HT-29 (cell line): ENCODE data around the gene MVK. TPM values are rescaled to one million over a fixed set of nuclear protein-coding genes. Genes with fewer than 3 reads are reported as not detected.

ENCODE experiments used
- DNase-seq: peaks from one replicate; pipeline ENCODE4 v3.0.0-alpha.2; 2015; ENCODE audit warnings: low spot score
- total RNA-seq: library from RNA; depleted of rRNA; stranded (reverse); fragments of >200 nt; shearing (Covaris generic); gene quantifications from 2 replicates; pipeline ENCODE4 v1.2.3, GENCODE V29; 2014; rRNA removed

The MVK gene
- total RNA-seq, 1 experiment from 2014 or later, result 69.0 TPM

DNA sequence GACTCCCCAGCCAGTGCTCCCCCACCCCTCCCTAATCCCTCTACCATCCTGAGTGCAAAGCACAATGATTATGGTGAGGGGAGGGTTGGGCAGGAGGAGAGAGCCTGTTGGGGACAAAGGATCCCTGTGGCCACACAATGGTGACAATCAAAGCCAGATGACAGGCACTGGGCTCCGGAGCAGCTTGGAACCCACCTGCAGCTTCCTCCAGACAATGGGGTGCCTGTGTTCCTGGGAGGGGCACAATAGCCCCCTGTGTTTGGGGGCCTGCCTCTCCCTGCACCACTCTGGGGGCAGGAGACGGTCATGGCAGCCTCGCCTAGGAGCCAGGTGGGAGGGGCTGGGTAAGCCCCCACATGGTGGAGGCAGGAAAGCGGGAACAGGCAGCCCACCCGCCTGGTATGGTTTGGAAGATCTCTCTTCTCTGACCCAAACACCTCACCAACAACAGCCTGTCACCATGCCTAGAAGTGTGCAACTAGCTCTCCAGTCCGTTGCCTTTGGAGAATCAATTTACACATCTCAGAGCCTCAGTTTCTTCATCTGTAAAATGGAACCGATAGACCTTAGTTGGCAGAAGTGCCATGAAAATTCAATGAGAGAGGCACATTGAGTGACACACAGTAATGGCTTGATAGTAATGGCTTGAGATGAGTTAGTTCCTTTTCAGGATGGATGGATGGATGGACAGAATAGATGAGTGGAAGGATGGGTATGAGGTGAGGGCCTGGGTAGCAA, 53.0 kb downstream of the MVK start:
- DNase-seq, result no peak

- DNase-seq, result no peak
Observed at GRCh38 chr12:109627633-109628032, 54.0 kb downstream of the MVK start.

DNA sequence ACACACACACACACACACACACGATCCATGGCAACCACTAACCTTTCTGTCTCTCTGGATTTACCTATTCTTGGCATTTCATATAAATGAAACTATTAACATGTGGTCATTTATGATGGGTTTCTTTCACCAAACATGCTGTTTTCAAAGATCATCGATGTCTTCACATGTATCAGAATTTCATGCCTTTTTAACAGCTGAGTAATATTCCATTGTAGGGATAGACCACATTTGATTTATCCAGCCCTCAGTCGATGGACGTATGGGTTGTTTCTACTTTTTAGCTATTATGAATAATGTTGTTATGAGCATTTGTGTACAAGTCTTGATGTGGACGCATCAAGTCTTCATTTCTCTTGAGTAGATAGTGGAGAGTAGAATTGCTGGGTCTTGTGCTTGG, 56.5 kb downstream of the MVK start:
- no peak for DNase-seq

GRCh38 chr12:109630815-109631214, 57.2 kb downstream of the MVK start:
- no peak for DNase-seq

GRCh38 chr12:109631302-109631701, 57.7 kb downstream of the MVK start:
- DNase-seq, result no peak

DNA sequence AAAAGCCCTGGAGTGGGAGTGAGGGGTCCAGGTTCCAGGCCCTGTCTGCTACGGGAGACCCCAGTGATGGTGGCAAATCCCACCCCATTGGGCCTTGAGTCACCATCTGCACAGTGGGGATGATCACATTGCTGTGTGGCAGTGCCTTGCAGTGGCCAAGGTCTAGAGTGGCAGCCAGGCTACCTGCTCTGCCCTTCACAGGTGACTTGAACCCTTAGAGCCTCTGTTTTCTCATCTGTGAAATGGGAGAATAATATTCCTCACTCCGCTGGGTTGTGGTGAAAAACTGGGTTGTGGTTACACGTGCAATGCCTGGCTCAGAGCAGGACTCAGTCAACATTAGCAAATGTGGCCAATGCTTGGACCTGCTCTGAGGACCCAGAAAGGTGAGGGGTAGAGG, 58.2 kb downstream of the MVK start:
- DNase-seq, result no peak

DNA sequence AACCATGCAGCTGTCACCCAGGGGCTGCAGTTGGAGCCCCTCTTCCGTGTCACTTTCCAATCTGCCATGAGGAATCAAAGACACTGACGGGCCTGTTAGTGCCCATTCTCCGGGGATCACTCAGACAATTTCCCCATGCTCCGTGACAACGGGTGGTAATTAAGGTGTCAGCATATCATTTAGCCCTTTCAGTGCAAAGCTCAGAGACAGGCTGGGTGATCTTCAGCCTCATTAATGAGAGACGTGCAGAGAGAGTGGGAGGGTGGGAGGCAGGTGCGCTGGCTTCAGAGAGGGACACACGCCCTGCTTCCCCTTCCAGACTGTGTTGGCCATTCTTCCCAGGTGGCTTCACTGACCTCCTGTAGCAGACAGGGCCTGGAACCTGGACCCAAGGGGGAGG, 58.7 kb downstream of the MVK start:
- DNase-seq, result no peak

DNA sequence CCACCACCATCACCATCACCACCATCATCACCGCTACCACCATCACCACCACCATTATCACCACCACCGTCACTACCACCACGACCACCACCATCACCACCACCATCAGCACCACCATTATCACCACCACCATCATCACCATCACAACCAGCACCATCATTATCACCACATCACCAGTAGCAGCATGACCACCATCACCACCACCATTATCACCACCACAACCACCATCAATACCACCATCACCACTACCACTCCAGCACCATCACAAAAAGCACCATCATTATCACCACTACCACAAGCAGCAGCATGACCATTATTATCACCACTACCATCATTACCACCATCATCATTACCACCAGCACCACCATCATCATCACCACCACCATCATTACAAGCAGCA, 62.1 kb downstream of the MVK start:
- no peak for DNase-seq

DNA sequence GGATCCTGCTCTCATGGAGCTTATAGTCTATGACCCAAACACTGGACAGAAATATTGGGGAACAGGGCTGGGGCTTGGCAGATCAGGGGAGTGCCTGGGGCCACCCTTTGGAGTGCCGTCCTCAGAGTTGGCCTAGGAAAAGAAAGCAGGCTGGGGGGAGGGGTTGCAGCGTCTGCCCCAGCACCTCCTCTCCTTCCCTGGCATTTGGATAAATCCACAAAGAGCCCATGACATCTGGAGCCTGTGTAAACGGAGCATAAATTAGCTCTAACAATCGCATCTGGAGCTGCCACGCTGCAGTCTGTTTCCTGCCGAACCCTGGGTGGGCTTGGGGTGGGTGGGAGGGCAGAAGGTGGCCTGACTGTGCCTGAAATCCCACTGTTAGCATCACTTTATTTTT, 63.8 kb downstream of the MVK start:
- DNase-seq, result no peak

GRCh38 chr12:109637996-109638395, 64.4 kb downstream of the MVK start:
- no peak for DNase-seq

- DNase-seq, result no peak
Observed at GRCh38 chr12:109638735-109639134, 65.1 kb downstream of the MVK start.

GRCh38 chr12:109639151-109639872, 65.7 kb downstream of the MVK start:
- no peak for DNase-seq

DNA sequence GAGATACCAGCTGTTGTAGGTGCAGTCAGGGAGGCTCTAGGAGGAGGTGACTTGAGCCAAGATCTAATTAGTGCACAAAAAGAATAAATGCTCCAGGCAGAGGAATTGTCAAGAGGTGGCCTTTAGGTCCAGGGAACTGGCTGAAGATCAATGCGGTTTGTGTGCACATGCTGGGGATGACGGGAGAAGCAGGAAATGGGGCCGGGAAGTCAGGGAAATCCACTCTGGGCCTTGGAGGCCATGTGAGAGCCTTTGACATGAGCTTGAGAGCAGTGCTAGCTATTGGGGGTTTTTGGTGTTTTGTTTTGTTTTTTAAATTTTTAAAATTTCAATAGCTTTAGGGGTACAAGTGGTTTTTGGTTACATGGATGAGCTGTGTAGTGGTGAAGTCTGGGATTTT, 67.4 kb downstream of the MVK start:
- no peak for DNase-seq

DNA sequence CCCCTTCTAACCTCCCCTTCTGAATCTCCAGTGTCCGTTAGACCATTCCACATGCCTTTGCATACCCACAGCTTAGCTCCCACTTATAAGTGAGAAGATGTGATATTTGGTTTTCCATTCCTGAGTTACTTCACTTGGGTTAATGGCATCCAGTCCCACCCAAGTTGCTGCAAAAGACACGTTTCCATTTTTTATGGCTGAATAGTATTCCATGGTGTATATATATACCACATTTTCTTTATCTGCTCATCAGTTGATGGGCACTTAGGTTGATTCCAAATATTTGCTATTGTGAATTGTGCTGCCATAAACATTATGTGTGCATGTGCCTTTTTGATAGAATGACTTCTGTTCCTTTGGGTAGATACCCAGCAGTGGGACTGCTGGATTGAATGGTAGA, 67.8 kb downstream of the MVK start:
- DNase-seq, result no peak

- no peak for DNase-seq
Observed at GRCh38 chr12:109642506-109643132, 69.0 kb downstream of the MVK start.

- no peak for DNase-seq
Observed at GRCh38 chr12:109645194-109645593, 71.6 kb downstream of the MVK start.

DNA sequence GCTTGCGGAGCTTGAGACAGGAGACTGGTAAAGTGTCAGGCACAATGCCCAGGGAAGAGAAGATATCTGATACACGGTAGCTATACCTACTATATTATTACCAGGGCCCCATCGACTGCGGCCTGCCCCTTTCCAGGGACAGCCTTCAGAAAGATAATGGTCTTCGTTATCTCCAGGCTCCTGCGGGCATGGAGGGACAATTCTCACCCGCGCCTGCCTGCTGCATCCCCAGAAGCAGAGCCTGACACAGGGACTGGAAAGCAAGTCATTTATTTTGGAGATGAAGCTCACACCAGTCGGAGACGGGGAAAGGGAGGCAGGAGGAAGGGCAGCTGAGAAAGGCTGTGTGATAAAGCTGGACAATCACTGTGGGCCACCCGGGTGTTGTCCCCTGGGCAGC, 72.1 kb downstream of the MVK start:
- no peak for DNase-seq

Other genes starting within 250 kb of the MVK start
- gene MYO1H, start 225.9 kb upstream of the MVK start, total RNA-seq, result not detected in 2 replicates
- gene KCTD10, start 96.5 kb upstream of the MVK start, total RNA-seq, result 38.4 and 39.9 TPM in 2 replicates
- 16.8 and 17.4 TPM in 2 replicates for gene UBE3B, start 96.2 kb upstream of the MVK start, total RNA-seq
- 82.5 and 83.5 TPM in 2 replicates for gene MMAB, start 290 bp upstream of the MVK start, total RNA-seq
- gene FAM222A, start 140.0 kb downstream of the MVK start, total RNA-seq, result 4.8 and 5.1 TPM in 2 replicates